ENCODE measurements around the gene ZNF516. TPM values are rescaled to one million over a fixed set of nuclear protein-coding genes. Genes with fewer than 3 reads are reported as not detected.

Gene ZNF516
- total and polyA plus RNA-seq, 2 of the 4 experiments (the other 2 are of a cell fraction): 7.9 to 16.9 TPM

- no CpG with 5 or more reads among the region's 11 CpGs for WGBS, 2 experiments (ENCODE audit: extremely low coverage in 2 of 2, insufficient read length in 1 of 2)
Observed at GRCh38 chr18:76422121-76422520, 72.9 kb downstream of the ZNF516 start.

More at GRCh38 chr18:76422121-76422520, 72.9 kb downstream of the ZNF516 start:
- Histone ChIP-seq H4K8ac (ENCODE audit: low read depth in 2 of 2, low read length in 2 of 2) (no peak overlapping the region), H4K20me1 (ENCODE audit: insufficient read depth, low read length) (peaks cover 79% of the 10 kb centered on the region), H3K79me1 (ENCODE audit: low read depth in 1 of 2, low read length in 2 of 2) (peaks cover 34 to 77% of the 10 kb centered on the region in 2 experiments), H3K4me3 (ENCODE audit: insufficient read depth, low read depth, low read length) (no peak overlapping the region), H2AK5ac (ENCODE audit: low read depth, low read length) (no peak overlapping the region), H3K4me2 (ENCODE audit: low read depth, low read length) (no peak overlapping the region), H4K5ac (ENCODE audit: low read depth, low read length) (no peak overlapping the region), H3K56ac (ENCODE audit: extremely low read depth, insufficient read depth, low read length) (no peak overlapping the region), H3K14ac (replicated peaks; ENCODE audit: low read depth, low read length) (no peak overlapping the region), H3K27ac (ENCODE audit: insufficient read depth, low read length) (no peak overlapping the region), H3K36me3 (ENCODE audit: control insufficient read depth, insufficient read depth, low read length) (peaks cover 3% of the 10 kb centered on the region), H3K4me1 (ENCODE audit: control insufficient read depth, insufficient read depth, low read length) (peaks cover 17% of the 10 kb centered on the region), H3K9me3 (ENCODE audit: control insufficient read depth, insufficient read depth, low read length) (no peaks in the 10 kb centered on the region), H2AFZ (replicated peaks; ENCODE audit: low read length, poor library complexity) (no peak overlapping the region), H3K4ac (ENCODE audit: low read depth, low read length) (no peak overlapping the region), H2BK15ac (ENCODE audit: low read depth, low read length) (no peak overlapping the region), H3K23ac (ENCODE audit: low read depth, low read length) (no peak overlapping the region), H3K9ac (ENCODE audit: low read depth, low read length) (no peak overlapping the region), H4K91ac (ENCODE audit: insufficient read depth, low read depth, low read length) (no peak overlapping the region), H3K9me1 (ENCODE audit: insufficient read depth, low read length) (peaks cover 22% of the 10 kb centered on the region), H2BK5ac (ENCODE audit: low read depth, low read length, poor library complexity, severe bottlenecking) (no peak overlapping the region), H2BK120ac (ENCODE audit: low read depth, low read length) (no peak overlapping the region), H2AK9ac (replicated peaks; ENCODE audit: low read depth, low read length, poor library complexity) (no peak overlapping the region), H3K27me3 (ENCODE audit: control insufficient read depth, insufficient read depth, low read length) (no peaks in the 10 kb centered on the region), H2BK20ac (ENCODE audit: low read depth, low read length) (no peak overlapping the region), H3K18ac (ENCODE audit: low read depth, low read length) (no peak overlapping the region)
- ChIA-PET POLR2A (ENCODE audit: unreplicated experiment) (no interaction called here), CTCF (no interaction called here)
- dilution Hi-C loops (cut with HindIII; ENCODE audit: low sequenced_read_pairs, unreplicated experiment) (no loop called here), intact Hi-C loops (cut with micrococcal nuclease) (no loop called here), in situ Hi-C loops (cut with MboI; ENCODE audit: low sequenced_read_pairs) (no loop called here)
- TF ChIP-seq CHD1 (IDR thresholded peaks at IDR 0.05; ENCODE audit: low read depth, low read length) (no peak), BHLHE40 (IDR thresholded peaks at IDR 0.05; ENCODE audit: low read depth, low read length) (no peak), MAFK (IDR thresholded peaks at IDR 0.05; ENCODE audit: low read depth, low read length) (no peak), CEBPB (IDR thresholded peaks at IDR 0.05; ENCODE audit: low read depth, low read length) (no peak), RAD21 (IDR thresholded peaks at IDR 0.05; ENCODE audit: low read length) (no peak), FOS (IDR thresholded peaks at IDR 0.05; ENCODE audit: low read depth, low read length) (no peak), NFE2L2 (IDR thresholded peaks at IDR 0.05; ENCODE audit: low read depth, low read length) (no peak), MAZ (IDR thresholded peaks at IDR 0.05; ENCODE audit: borderline replicate concordance, low read depth, low read length) (no peak), RCOR1 (IDR thresholded peaks at IDR 0.05; ENCODE audit: insufficient replicate concordance, low read length) (no peak), MXI1 (IDR thresholded peaks at IDR 0.05; ENCODE audit: borderline replicate concordance, low read depth, low read length) (no peak), RFX5 (IDR thresholded peaks at IDR 0.05; ENCODE audit: low read depth, low read length) (no peak), POLR2A (IDR thresholded peaks at IDR 0.05; ENCODE audit: low read depth, low read length) (no peak), SMC3 (IDR thresholded peaks at IDR 0.05; ENCODE audit: low read depth, low read length) (no peak), USF2 (IDR thresholded peaks at IDR 0.05; ENCODE audit: low read depth, low read length) (no peak), CTCF (conservative IDR thresholded peaks at IDR 0.05; ENCODE audit: low read depth, low read length) (no peak)
- TF ChIP-seq, protein P1, sequence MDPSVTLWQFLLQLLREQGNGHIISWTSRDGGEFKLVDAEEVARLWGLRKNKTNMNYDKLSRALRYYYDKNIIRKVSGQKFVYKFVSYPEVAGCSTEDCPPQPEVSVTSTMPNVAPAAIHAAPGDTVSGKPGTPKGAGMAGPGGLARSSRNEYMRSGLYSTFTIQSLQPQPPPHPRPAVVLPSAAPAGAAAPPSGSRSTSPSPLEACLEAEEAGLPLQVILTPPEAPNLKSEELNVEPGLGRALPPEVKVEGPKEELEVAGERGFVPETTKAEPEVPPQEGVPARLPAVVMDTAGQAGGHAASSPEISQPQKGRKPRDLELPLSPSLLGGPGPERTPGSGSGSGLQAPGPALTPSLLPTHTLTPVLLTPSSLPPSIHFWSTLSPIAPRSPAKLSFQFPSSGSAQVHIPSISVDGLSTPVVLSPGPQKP (IDR thresholded peaks at IDR 0.05; ENCODE audit: borderline replicate concordance, low read depth, low read length): no peak
- DNase-seq (no peak), ATAC-seq (ENCODE audit: low read depth) (no peak)
- no TSS peak for BruUV-seq (replicated peaks)
